ENCODE measurements around the gene PPFIA1.

The PPFIA1 gene

GRCh38 chr11:70341881-70342429 is 71.5 kb downstream of the PPFIA1 start:
- TF ChIP-seq CTCF (IDR thresholded peaks at IDR 0.05; ENCODE audit: borderline replicate concordance, insufficient read depth, low read depth, low read length), result no peak
- no peak overlapping the region for H3K4me3 ChIP-seq (ENCODE audit: low read depth, low read length)

- TF ChIP-seq CTCF (IDR thresholded peaks at IDR 0.05; ENCODE audit: borderline replicate concordance, insufficient read depth, low read depth, low read length), result no peak
- H3K4me3 ChIP-seq (ENCODE audit: low read depth, low read length), result no peak overlapping the region
These were observed 73.1 kb downstream of the PPFIA1 start for GRCh38 chr11:70343636-70344035.

- H3K4me3 ChIP-seq (ENCODE audit: low read depth, low read length), result no peak overlapping the region
- no peak for TF ChIP-seq CTCF (IDR thresholded peaks at IDR 0.05; ENCODE audit: borderline replicate concordance, insufficient read depth, low read depth, low read length)
These were observed 77.7 kb downstream of the PPFIA1 start for GRCh38 chr11:70348191-70348590.

- no peak for TF ChIP-seq CTCF (IDR thresholded peaks at IDR 0.05; ENCODE audit: borderline replicate concordance, insufficient read depth, low read depth, low read length)
- H3K4me3 ChIP-seq (ENCODE audit: low read depth, low read length), result no peak overlapping the region
These were observed 78.1 kb downstream of the PPFIA1 start for GRCh38 chr11:70348608-70349007.

GRCh38 chr11:70351646-70352045 is 81.2 kb downstream of the PPFIA1 start:
- no peak for TF ChIP-seq CTCF (IDR thresholded peaks at IDR 0.05; ENCODE audit: borderline replicate concordance, insufficient read depth, low read depth, low read length)
- no peak overlapping the region for H3K4me3 ChIP-seq (ENCODE audit: low read depth, low read length)

GRCh38 chr11:70352100-70352499 is 81.6 kb downstream of the PPFIA1 start:
- TF ChIP-seq CTCF (IDR thresholded peaks at IDR 0.05; ENCODE audit: borderline replicate concordance, insufficient read depth, low read depth, low read length), result no peak
- no peak overlapping the region for H3K4me3 ChIP-seq (ENCODE audit: low read depth, low read length)

GRCh38 chr11:70352601-70353000 is 82.1 kb downstream of the PPFIA1 start:
- H3K4me3 ChIP-seq (ENCODE audit: low read depth, low read length), result no peak overlapping the region
- no peak for TF ChIP-seq CTCF (IDR thresholded peaks at IDR 0.05; ENCODE audit: borderline replicate concordance, insufficient read depth, low read depth, low read length)
